Panc1 (cell line): ENCODE data around the gene B4GALNT1.

ENCODE experiments used
- CTCF ChIP-seq: fragments of 450-650 bp; IDR thresholded peaks from 2 replicates; pipeline ENCODE4 v1.5.1; 2017; ENCODE audit warnings: mild to moderate bottlenecking
- TF ChIP-seq, protein P1 (sequence below), 2 experiments: IDR thresholded peaks; 2 replicates each; pipeline ENCODE4 v1.6.1; 2011 to 2012; ENCODE audit warnings: low read depth in 2 of 2, control low read depth in 1 of 2, low read length in 1 of 2, mild to moderate bottlenecking in 1 of 2, moderate library complexity in 1 of 2; ENCODE audit not compliant: insufficient read depth in 1 of 2

DNA sequence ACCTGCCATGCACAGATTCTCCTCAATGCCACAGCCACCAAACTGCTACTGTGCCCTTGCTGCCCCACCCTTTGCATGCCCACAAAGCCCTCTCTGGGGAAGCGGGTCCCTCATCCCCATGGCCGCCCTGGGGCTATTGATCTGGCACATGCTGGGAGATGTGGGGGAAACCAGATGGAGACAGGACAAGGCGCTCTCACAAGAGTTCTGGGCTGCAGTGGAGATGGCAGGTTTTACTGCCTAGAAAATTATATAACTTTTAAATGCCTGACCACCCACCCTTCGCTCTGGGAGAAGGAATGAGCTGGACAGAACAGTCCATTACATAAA is 52.6 kb downstream of the B4GALNT1 start:
- TF ChIP-seq CTCF = no peak
- TF ChIP-seq, protein P1, sequence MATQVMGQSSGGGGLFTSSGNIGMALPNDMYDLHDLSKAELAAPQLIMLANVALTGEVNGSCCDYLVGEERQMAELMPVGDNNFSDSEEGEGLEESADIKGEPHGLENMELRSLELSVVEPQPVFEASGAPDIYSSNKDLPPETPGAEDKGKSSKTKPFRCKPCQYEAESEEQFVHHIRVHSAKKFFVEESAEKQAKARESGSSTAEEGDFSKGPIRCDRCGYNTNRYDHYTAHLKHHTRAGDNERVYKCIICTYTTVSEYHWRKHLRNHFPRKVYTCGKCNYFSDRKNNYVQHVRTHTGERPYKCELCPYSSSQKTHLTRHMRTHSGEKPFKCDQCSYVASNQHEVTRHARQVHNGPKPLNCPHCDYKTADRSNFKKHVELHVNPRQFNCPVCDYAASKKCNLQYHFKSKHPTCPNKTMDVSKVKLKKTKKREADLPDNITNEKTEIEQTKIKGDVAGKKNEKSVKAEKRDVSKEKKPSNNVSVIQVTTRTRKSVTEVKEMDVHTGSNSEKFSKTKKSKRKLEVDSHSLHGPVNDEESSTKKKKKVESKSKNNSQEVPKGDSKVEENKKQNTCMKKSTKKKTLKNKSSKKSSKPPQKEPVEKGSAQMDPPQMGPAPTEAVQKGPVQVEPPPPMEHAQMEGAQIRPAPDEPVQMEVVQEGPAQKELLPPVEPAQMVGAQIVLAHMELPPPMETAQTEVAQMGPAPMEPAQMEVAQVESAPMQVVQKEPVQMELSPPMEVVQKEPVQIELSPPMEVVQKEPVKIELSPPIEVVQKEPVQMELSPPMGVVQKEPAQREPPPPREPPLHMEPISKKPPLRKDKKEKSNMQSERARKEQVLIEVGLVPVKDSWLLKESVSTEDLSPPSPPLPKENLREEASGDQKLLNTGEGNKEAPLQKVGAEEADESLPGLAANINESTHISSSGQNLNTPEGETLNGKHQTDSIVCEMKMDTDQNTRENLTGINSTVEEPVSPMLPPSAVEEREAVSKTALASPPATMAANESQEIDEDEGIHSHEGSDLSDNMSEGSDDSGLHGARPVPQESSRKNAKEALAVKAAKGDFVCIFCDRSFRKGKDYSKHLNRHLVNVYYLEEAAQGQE (IDR thresholded peaks at IDR 0.05; ENCODE audit: insufficient read depth in 1 of 2, low read depth in 2 of 2, low read length in 1 of 2) = no peak
